H9 (cell line): ENCODE measurements around the gene NOA1. TPM values are rescaled to one million over a fixed set of nuclear protein-coding genes. Genes with fewer than 3 reads are reported as not detected.

ENCODE experiments used
- DNase-seq: peaks from one replicate; pipeline ENCODE4 v3.0.0-alpha.2; 2017
- H2AFZ ChIP-seq: one replicate; pipeline ENCODE4 v1.6.1; 2013; ENCODE audit warnings: mild to moderate bottlenecking, low read length, control low read depth, moderate library complexity
- H2AK5ac ChIP-seq: 2 replicates; pipeline ENCODE4 v1.6.1; 2013; ENCODE audit warnings: low read length, control low read depth, mixed read lengths; ENCODE audit not compliant: insufficient read length
- H2BK120ac ChIP-seq: one replicate; pipeline ENCODE4 v1.6.1; 2013; ENCODE audit warnings: low read depth, mild to moderate bottlenecking, low read length, control low read depth, inconsistent platforms; ENCODE audit not compliant: poor library complexity, severe bottlenecking
- H2BK12ac ChIP-seq: 2 replicates; pipeline ENCODE4 v1.6.1; 2013; ENCODE audit warnings: low read length, control low read depth, mixed read lengths, low read depth; ENCODE audit not compliant: insufficient read length
- H2BK15ac ChIP-seq: 2 replicates; pipeline ENCODE4 v1.6.1; 2013; ENCODE audit warnings: low read depth, low read length, control low read depth
- H2BK20ac ChIP-seq: one replicate; pipeline ENCODE4 v1.6.1; 2013; ENCODE audit warnings: low read depth, mild to moderate bottlenecking, low read length, control low read depth, inconsistent platforms; ENCODE audit not compliant: poor library complexity, severe bottlenecking
- H2BK5ac ChIP-seq: 2 replicates; pipeline ENCODE4 v1.6.1; 2013; ENCODE audit warnings: low read length, control low read depth, mixed read lengths; ENCODE audit not compliant: insufficient read length
- H3K14ac ChIP-seq: 2 replicates; pipeline ENCODE4 v1.6.1; 2013; ENCODE audit warnings: low read length, control low read depth; ENCODE audit not compliant: insufficient read depth
- H3K18ac ChIP-seq: 2 replicates; pipeline ENCODE4 v1.6.1; 2013; ENCODE audit warnings: low read depth, mild to moderate bottlenecking, mixed read lengths, low read length, control low read depth; ENCODE audit not compliant: insufficient read length
- H3K23ac ChIP-seq: 2 replicates; pipeline ENCODE4 v1.6.1; 2013; ENCODE audit warnings: low read length, control low read depth, mixed read lengths, low read depth; ENCODE audit not compliant: insufficient read length
- H3K23me2 ChIP-seq: 2 replicates; pipeline ENCODE4 v1.6.1; 2013; ENCODE audit warnings: low read depth, mild to moderate bottlenecking, mixed read lengths, low read length, control low read depth; ENCODE audit not compliant: insufficient read length, poor library complexity, severe bottlenecking
- H3K27ac ChIP-seq: 2 replicates; pipeline ENCODE4 v1.5.1; 2013; ENCODE audit warnings: low read length, control low read depth, mixed read lengths, low read depth; ENCODE audit not compliant: insufficient read length
- H3K27me3 ChIP-seq: 2 replicates; pipeline ENCODE4 v1.6.1; 2013; ENCODE audit warnings: low read length, control low read depth, inconsistent platforms; ENCODE audit not compliant: insufficient read depth
- H3K4ac ChIP-seq: 2 replicates; pipeline ENCODE4 v1.6.1; 2013; ENCODE audit warnings: low read depth, mild to moderate bottlenecking, control low read depth, inconsistent platforms, low read length, moderate library complexity
- H3K4me1 ChIP-seq: 2 replicates; pipeline ENCODE4 v1.6.1; 2013; ENCODE audit warnings: low read length, control low read depth, inconsistent platforms; ENCODE audit not compliant: insufficient read depth
- H3K4me2 ChIP-seq: 2 replicates; pipeline ENCODE4 v1.6.1; 2013; ENCODE audit warnings: low read length, control low read depth, mixed read lengths; ENCODE audit not compliant: insufficient read length, insufficient read depth
- H3K56ac ChIP-seq: 2 replicates; pipeline ENCODE4 v1.6.1; 2013; ENCODE audit warnings: low read depth, mild to moderate bottlenecking, mixed read lengths, low read length, control low read depth; ENCODE audit not compliant: insufficient read length
- H3K79me1 ChIP-seq: 2 replicates; pipeline ENCODE4 v1.6.1; 2013; ENCODE audit warnings: low read depth, mild to moderate bottlenecking, moderate library complexity, low read length, control low read depth, inconsistent platforms; ENCODE audit not compliant: insufficient read depth, poor library complexity, severe bottlenecking
- H3K79me2 ChIP-seq: 2 replicates; pipeline ENCODE4 v1.6.1; 2013; ENCODE audit warnings: low read length, control low read depth, inconsistent platforms; ENCODE audit not compliant: insufficient read depth
- H3K9ac ChIP-seq: 2 replicates; pipeline ENCODE4 v1.6.1; 2013; ENCODE audit warnings: low read length, control low read depth, mixed read lengths; ENCODE audit not compliant: insufficient read length; ENCODE audit errors: extremely low read depth
- H3K9me3 ChIP-seq: one replicate; pipeline ENCODE4 v1.6.1; 2013; ENCODE audit warnings: low read depth, low read length, inconsistent platforms; ENCODE audit not compliant: control insufficient read depth
- H3T11ph ChIP-seq: one replicate; pipeline ENCODE4 v1.6.1; 2013; ENCODE audit warnings: mild to moderate bottlenecking, low read length, control low read depth, inconsistent platforms
- H4K20me1 ChIP-seq: one replicate; pipeline ENCODE4 v1.6.1; 2013; ENCODE audit not compliant: control insufficient read depth, insufficient read length, insufficient read depth
- H4K5ac ChIP-seq: 2 replicates; pipeline ENCODE4 v1.6.1; 2013; ENCODE audit warnings: low read depth, mild to moderate bottlenecking, mixed read lengths, low read length, control low read depth; ENCODE audit not compliant: insufficient read length
- H4K8ac ChIP-seq: replicated peaks from 2 replicates; pipeline ENCODE4 v1.6.1; 2013; ENCODE audit warnings: low read length, control low read depth, mixed read lengths, low read depth; ENCODE audit not compliant: insufficient read length
- H4K91ac ChIP-seq: 2 replicates; pipeline ENCODE4 v1.6.1; 2013; ENCODE audit warnings: low read depth, mild to moderate bottlenecking, moderate library complexity, mixed read lengths, low read length, control low read depth; ENCODE audit not compliant: insufficient read length
- H3K27ac Mint-ChIP-seq, 3 experiments: 2 replicates in 2 of 3; 3 replicates in 1 of 3; pipeline ENCODE4 v1.8.0; 2020 to 2021; ENCODE audit warnings: mixed read lengths in 3 of 3, mild to moderate bottlenecking in 1 of 3, moderate library complexity in 1 of 3
- H3K27me3 Mint-ChIP-seq: 2 replicates; pipeline ENCODE4 v1.8.0; 2021; ENCODE audit warnings: low read depth, mild to moderate bottlenecking, moderate library complexity, mixed read lengths
- H3K36me3 Mint-ChIP-seq, 3 experiments: 2 replicates in 2 of 3; 3 replicates in 1 of 3; pipeline ENCODE4 v1.8.0; 2020 to 2021; ENCODE audit warnings: low read depth in 3 of 3, mixed read lengths in 3 of 3; ENCODE audit not compliant: insufficient read depth in 1 of 3
- H3K4me1 Mint-ChIP-seq, 2 experiments: 2 replicates each; pipeline ENCODE4 v1.8.0; 2020; ENCODE audit warnings: mixed read lengths in 2 of 2
- H3K4me3 Mint-ChIP-seq, 2 experiments: 2 replicates in 1 of 2; 3 replicates in 1 of 2; pipeline ENCODE4 v1.8.0; 2020 to 2021; ENCODE audit warnings: mild to moderate bottlenecking in 2 of 2, mixed read lengths in 2 of 2, moderate library complexity in 1 of 2
- H3K9me3 Mint-ChIP-seq, 2 experiments: 2 replicates in 1 of 2; 3 replicates in 1 of 2; pipeline ENCODE4 v1.8.0; 2020; ENCODE audit warnings: mild to moderate bottlenecking in 2 of 2, mixed read lengths in 2 of 2, moderate library complexity in 1 of 2
- WGBS: extraction: QIAGEN DNeasy Blood & Tissue Kit; methylation state at CpG from one replicate; pipeline ENCODE4 v1.1.7; 2013; ENCODE audit warnings: missing lambda C conversion rate, low lambda C conversion rate, mixed read lengths; ENCODE audit not compliant: insufficient read length; ENCODE audit errors: extremely low coverage; 5-methylcytosine and 5-hydroxymethylcytosine counted together
- total RNA-seq: library from RNA; stranded (reverse); gene quantifications from 2 replicates; pipeline ENCODE4 v1.2.1, GENCODE V29; 2021
- TF ChIP-seq, protein P1 (sequence below): fragments of 200-600 bp; sonication (generic); conservative IDR thresholded peaks from 3 replicates; pipeline ENCODE4 v1.8.0; 2021; ENCODE audit warnings: antibody characterized with exemption, mild to moderate bottlenecking

Gene NOA1
- total RNA-seq, 1 experiment from 2014 or later = 22.8 TPM

DNA sequence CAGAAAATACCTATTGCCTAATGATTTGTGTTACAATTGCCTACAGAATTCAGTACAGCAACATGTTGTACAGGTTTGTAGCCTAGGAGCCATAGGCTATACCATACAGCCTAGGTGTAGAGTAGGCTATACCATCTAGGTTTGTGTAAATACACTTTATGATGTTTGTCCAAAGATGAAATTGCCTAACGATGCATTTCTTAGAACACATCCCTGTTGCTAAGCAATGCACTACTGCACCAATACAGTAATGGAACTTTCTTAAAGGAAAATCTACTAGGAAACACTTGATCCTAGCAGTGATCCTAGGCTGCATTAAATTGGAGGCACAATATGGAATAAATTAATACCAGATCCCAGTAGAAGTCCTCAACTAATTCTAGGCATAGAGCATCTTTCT lies 18.3 kb downstream of the NOA1 start:
- TF ChIP-seq, protein P1, sequence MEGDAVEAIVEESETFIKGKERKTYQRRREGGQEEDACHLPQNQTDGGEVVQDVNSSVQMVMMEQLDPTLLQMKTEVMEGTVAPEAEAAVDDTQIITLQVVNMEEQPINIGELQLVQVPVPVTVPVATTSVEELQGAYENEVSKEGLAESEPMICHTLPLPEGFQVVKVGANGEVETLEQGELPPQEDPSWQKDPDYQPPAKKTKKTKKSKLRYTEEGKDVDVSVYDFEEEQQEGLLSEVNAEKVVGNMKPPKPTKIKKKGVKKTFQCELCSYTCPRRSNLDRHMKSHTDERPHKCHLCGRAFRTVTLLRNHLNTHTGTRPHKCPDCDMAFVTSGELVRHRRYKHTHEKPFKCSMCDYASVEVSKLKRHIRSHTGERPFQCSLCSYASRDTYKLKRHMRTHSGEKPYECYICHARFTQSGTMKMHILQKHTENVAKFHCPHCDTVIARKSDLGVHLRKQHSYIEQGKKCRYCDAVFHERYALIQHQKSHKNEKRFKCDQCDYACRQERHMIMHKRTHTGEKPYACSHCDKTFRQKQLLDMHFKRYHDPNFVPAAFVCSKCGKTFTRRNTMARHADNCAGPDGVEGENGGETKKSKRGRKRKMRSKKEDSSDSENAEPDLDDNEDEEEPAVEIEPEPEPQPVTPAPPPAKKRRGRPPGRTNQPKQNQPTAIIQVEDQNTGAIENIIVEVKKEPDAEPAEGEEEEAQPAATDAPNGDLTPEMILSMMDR = no peak
- Mint-ChIP-seq H3K9me3 (no peaks in the 10 kb centered on the region), H3K27me3 (peaks cover 2% of the 10 kb centered on the region; the same call in 1 of the 2 replicates), H3K4me3 (no peak overlapping the region), H3K36me3 (peaks cover 7 to 30% (median 13%) of the 10 kb centered on the region in 3 experiments; a peak in 6 of 7 replicates), H3K4me1 (no peaks in the 10 kb centered on the region), H3K27ac (no peak overlapping the region)
- Histone ChIP-seq H3K23ac (no peak overlapping the region), H2BK12ac (no peak overlapping the region), H3K27me3 (no peaks in the 10 kb centered on the region), H3K79me2 (no peaks in the 10 kb centered on the region), H4K91ac (no peak overlapping the region), H3K4me1 (no peaks in the 10 kb centered on the region), H3K79me1 (no peaks in the 10 kb centered on the region), H3K18ac (no peak overlapping the region), H4K8ac (no peak overlapping the region), H3T11ph (no peak overlapping the region), H2BK120ac (no peak overlapping the region), H4K5ac (no peak overlapping the region), H3K9me3 (no peaks in the 10 kb centered on the region), H3K4ac (no peak overlapping the region), H3K56ac (no peak overlapping the region), H3K4me2 (no peak overlapping the region), H2BK15ac (no peak overlapping the region), H3K27ac (no peak overlapping the region), H2BK5ac (no peak overlapping the region), H2BK20ac (no peak overlapping the region), H3K14ac (no peak overlapping the region), H4K20me1 (no peaks in the 10 kb centered on the region), H3K23me2 (no peaks in the 10 kb centered on the region), H2AK5ac (no peak overlapping the region), H2AFZ (no peak overlapping the region), H3K9ac (no peak overlapping the region)
- no CpG with 5 or more reads among the region's 1 CpG for WGBS
- no peak for DNase-seq
